GM23338 (cell line): Measurements from ENCODE around the gene ITIH3. TPM values are rescaled to one million over a fixed set of nuclear protein-coding genes. Genes with fewer than 3 reads are reported as not detected.
A peak's percentile ranks its signal among the peaks of the same experiment; 100 is the strongest.

Source experiments
- ATAC-seq: fragments of 200-7000 bp; cut with Tn5 transposase; 3 replicates; pipeline ENCODE4 v1.9.1; 2020
- DNase-seq: peaks from one replicate; pipeline ENCODE4 v3.0.0-alpha.2; 2015; ENCODE audit warnings: low spot score
- H2AFZ ChIP-seq: fragments of 200-600 bp; sonication (generic); 2 replicates; pipeline ENCODE4 v1.8.0; 2016; ENCODE audit warnings: antibody characterized with exemption, mild to moderate bottlenecking, moderate library complexity
- H3F3A ChIP-seq: fragments of 200-600 bp; sonication (generic); replicated peaks from 2 replicates; pipeline ENCODE4 v1.8.0; 2017; ENCODE audit warnings: antibody characterized with exemption, mixed run types, low read depth
- H3K27ac ChIP-seq: fragments of 200-600 bp; sonication (generic); 2 replicates; pipeline ENCODE4 v1.6.1; 2016; ENCODE audit warnings: low read depth
- H3K27me3 ChIP-seq: fragments of 200-600 bp; sonication (generic); 2 replicates; pipeline ENCODE4 v1.8.0; 2016; ENCODE audit warnings: mild to moderate bottlenecking, mixed run types, moderate library complexity; ENCODE audit not compliant: insufficient read depth
- H3K36me3 ChIP-seq: fragments of 200-600 bp; sonication (generic); 2 replicates; pipeline ENCODE4 v1.8.0; 2016; ENCODE audit warnings: mild to moderate bottlenecking; ENCODE audit not compliant: insufficient read depth
- H3K4me1 ChIP-seq: fragments of 200-600 bp; sonication (generic); 2 replicates; pipeline ENCODE4 v1.8.0; 2016; ENCODE audit warnings: mild to moderate bottlenecking, moderate library complexity; ENCODE audit not compliant: insufficient read depth
- H3K4me2 ChIP-seq: fragments of 200-600 bp; sonication (generic); 2 replicates; pipeline ENCODE4 v1.7.1; 2017; ENCODE audit warnings: mixed run types
- H3K4me3 ChIP-seq: fragments of 200-600 bp; sonication (generic); 2 replicates; pipeline ENCODE4 v1.6.1; 2016; ENCODE audit warnings: mixed run types
- H3K79me2 ChIP-seq: fragments of 200-600 bp; sonication (generic); replicated peaks from 2 replicates; pipeline ENCODE4 v1.8.0; 2017; ENCODE audit warnings: mild to moderate bottlenecking; ENCODE audit not compliant: insufficient read depth
- H3K9me2 ChIP-seq: fragments of 200-600 bp; sonication (generic); 2 replicates; pipeline ENCODE4 v1.8.0; 2017; ENCODE audit not compliant: insufficient read depth
- H4K20me1 ChIP-seq: fragments of 200-600 bp; sonication (generic); replicated peaks from 2 replicates; pipeline ENCODE4 v1.8.0; 2017; ENCODE audit warnings: mild to moderate bottlenecking; ENCODE audit not compliant: insufficient read depth
- H3K27ac Mint-ChIP-seq: 2 replicates; pipeline ENCODE4 v1.8.0; 2020; ENCODE audit warnings: inconsistent platforms, mild to moderate bottlenecking, moderate library complexity, mixed read lengths
- H3K27me3 Mint-ChIP-seq: 3 replicates; pipeline ENCODE4 v1.8.0; 2022; ENCODE audit warnings: low read depth, mild to moderate bottlenecking, moderate library complexity, mixed read lengths, inconsistent platforms; ENCODE audit not compliant: insufficient read depth, poor library complexity
- H3K36me3 Mint-ChIP-seq: 3 replicates; pipeline ENCODE4 v1.8.0; 2021; ENCODE audit warnings: low read depth, mild to moderate bottlenecking, inconsistent platforms, moderate library complexity, mixed read lengths
- H3K4me1 Mint-ChIP-seq: 3 replicates; pipeline ENCODE4 v1.8.0; 2020; ENCODE audit warnings: mild to moderate bottlenecking, inconsistent platforms, mixed read lengths
- H3K4me3 Mint-ChIP-seq: 3 replicates; pipeline ENCODE4 v1.8.0; 2021; ENCODE audit warnings: moderate library complexity, mild to moderate bottlenecking, inconsistent platforms, mixed read lengths
- H3K9me3 Mint-ChIP-seq: 3 replicates; pipeline ENCODE4 v1.8.0; 2020; ENCODE audit warnings: moderate library complexity, mild to moderate bottlenecking, inconsistent platforms, mixed read lengths
- CREB1 ChIP-seq: fragments of 250-450 bp; sonication (Bioruptor Pico); IDR thresholded peaks from 2 replicates; pipeline ENCODE4 v1.5.0; 2020; ENCODE audit warnings: low read depth, mild to moderate bottlenecking, moderate library complexity
- EZH2 ChIP-seq: fragments of 200-600 bp; sonication (generic); IDR thresholded peaks from one replicate; pipeline ENCODE4 v1.8.0; 2017; ENCODE audit warnings: antibody characterized with exemption, mild to moderate bottlenecking, low read depth; ENCODE audit not compliant: unreplicated experiment
- EZH2phosphoT487 ChIP-seq: fragments of 200-600 bp; sonication (generic); IDR thresholded peaks from one replicate; pipeline ENCODE4 v1.8.1; 2018; ENCODE audit warnings: antibody characterized with exemption; ENCODE audit not compliant: unreplicated experiment
- JUNB ChIP-seq: IDR thresholded peaks from one replicate; pipeline ENCODE4 v1.6.1; 2016; ENCODE audit warnings: antibody characterized with exemption; ENCODE audit not compliant: unreplicated experiment
- STAT1 ChIP-seq: IDR thresholded peaks from one replicate; pipeline ENCODE4 v1.6.1; 2016; ENCODE audit warnings: antibody characterized with exemption; ENCODE audit not compliant: unreplicated experiment
- ZNF114 ChIP-seq: fragments of 250-450 bp; sonication (Bioruptor Pico); IDR thresholded peaks from 2 replicates; pipeline ENCODE4 v1.5.0; 2020; ENCODE audit warnings: mild to moderate bottlenecking, moderate library complexity
- ZNF331 ChIP-seq: fragments of 250-450 bp; sonication (Bioruptor Pico); IDR thresholded peaks from 2 replicates; pipeline ENCODE4 v1.5.0; 2020; ENCODE audit warnings: low read depth, mild to moderate bottlenecking, moderate library complexity
- polyA plus RNA-seq: library from polyadenylated mRNA; unstranded; fragments of >200 nt; fragmentation: Nextera tagmentation; extraction: Ambion mirVana; gene quantifications from 2 replicates; pipeline ENCODE4 v1.2.1, GENCODE V29; 2016
- total RNA-seq: library from RNA; depleted of rRNA; stranded (reverse); fragments of >200 nt; shearing (Covaris generic); gene quantifications from 2 replicates; pipeline ENCODE4 v1.2.3, GENCODE V29; 2014
- TF ChIP-seq, protein P1 (sequence below): IDR thresholded peaks from 2 replicates; pipeline ENCODE4 v1.6.1; 2016; ENCODE audit warnings: antibody characterized with exemption
- TF ChIP-seq, protein P2 (sequence below): IDR thresholded peaks from one replicate; pipeline ENCODE4 v1.6.1; 2018; ENCODE audit warnings: antibody characterized with exemption; ENCODE audit not compliant: unreplicated experiment

Gene ITIH3
- total and polyA plus RNA-seq, 2 experiments from 2014 or later: not detected

DNA sequence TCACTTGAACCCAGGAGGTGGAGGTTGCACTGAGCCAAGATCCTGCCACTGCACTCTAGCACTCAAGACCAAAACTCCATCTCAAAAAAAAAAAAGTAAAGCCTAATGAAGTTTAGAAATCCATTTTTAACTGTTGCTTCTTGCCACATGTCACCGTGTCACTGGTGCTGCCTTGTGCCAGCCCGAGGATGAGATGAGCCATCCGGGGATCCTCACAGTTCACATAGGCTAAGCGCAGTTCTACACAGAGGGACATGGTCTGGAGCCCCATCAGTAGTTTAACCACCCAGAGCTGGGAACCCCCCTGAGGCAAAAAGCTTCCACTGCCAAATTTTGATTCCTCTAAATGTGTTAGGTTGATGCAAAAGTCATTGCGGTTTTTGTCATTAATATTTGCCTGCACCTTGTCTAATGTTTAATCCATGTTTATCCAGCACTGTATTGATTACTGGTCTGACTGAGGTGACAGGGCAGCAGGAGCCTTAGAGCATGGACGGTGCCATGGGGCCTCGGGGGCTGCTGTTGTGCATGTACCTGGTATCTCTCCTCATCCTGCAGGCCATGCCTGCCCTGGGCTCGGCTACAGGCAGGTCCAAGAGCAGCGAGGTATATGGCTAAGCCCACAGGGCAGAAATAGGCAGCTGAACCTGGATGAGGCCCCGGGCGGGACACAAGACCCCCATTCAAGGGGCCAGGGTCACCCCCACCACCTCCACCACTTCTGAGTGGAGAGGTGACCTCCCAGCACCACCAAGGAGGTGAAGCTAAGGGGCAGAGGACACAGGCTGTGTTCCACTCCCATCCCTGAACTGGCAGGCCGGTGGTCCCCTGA is 17.3 kb upstream of the ITIH3 start, which contains the start of gene ITIH1 (continued):
- no peak for TF ChIP-seq ZNF331
- TF ChIP-seq, protein P1, sequence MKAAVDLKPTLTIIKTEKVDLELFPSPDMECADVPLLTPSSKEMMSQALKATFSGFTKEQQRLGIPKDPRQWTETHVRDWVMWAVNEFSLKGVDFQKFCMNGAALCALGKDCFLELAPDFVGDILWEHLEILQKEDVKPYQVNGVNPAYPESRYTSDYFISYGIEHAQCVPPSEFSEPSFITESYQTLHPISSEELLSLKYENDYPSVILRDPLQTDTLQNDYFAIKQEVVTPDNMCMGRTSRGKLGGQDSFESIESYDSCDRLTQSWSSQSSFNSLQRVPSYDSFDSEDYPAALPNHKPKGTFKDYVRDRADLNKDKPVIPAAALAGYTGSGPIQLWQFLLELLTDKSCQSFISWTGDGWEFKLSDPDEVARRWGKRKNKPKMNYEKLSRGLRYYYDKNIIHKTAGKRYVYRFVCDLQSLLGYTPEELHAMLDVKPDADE: no peak
- no peak for TF ChIP-seq STAT1
- no peak for TF ChIP-seq EZH2
- no peak for TF ChIP-seq CREB1 (CRISPR knock-in tag)
- TF ChIP-seq, protein P2, sequence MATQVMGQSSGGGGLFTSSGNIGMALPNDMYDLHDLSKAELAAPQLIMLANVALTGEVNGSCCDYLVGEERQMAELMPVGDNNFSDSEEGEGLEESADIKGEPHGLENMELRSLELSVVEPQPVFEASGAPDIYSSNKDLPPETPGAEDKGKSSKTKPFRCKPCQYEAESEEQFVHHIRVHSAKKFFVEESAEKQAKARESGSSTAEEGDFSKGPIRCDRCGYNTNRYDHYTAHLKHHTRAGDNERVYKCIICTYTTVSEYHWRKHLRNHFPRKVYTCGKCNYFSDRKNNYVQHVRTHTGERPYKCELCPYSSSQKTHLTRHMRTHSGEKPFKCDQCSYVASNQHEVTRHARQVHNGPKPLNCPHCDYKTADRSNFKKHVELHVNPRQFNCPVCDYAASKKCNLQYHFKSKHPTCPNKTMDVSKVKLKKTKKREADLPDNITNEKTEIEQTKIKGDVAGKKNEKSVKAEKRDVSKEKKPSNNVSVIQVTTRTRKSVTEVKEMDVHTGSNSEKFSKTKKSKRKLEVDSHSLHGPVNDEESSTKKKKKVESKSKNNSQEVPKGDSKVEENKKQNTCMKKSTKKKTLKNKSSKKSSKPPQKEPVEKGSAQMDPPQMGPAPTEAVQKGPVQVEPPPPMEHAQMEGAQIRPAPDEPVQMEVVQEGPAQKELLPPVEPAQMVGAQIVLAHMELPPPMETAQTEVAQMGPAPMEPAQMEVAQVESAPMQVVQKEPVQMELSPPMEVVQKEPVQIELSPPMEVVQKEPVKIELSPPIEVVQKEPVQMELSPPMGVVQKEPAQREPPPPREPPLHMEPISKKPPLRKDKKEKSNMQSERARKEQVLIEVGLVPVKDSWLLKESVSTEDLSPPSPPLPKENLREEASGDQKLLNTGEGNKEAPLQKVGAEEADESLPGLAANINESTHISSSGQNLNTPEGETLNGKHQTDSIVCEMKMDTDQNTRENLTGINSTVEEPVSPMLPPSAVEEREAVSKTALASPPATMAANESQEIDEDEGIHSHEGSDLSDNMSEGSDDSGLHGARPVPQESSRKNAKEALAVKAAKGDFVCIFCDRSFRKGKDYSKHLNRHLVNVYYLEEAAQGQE: no peak
- no peak for TF ChIP-seq JUNB
- no peak for TF ChIP-seq EZH2phosphoT487
- no peak for TF ChIP-seq ZNF114 (CRISPR knock-in tag)

DNA sequence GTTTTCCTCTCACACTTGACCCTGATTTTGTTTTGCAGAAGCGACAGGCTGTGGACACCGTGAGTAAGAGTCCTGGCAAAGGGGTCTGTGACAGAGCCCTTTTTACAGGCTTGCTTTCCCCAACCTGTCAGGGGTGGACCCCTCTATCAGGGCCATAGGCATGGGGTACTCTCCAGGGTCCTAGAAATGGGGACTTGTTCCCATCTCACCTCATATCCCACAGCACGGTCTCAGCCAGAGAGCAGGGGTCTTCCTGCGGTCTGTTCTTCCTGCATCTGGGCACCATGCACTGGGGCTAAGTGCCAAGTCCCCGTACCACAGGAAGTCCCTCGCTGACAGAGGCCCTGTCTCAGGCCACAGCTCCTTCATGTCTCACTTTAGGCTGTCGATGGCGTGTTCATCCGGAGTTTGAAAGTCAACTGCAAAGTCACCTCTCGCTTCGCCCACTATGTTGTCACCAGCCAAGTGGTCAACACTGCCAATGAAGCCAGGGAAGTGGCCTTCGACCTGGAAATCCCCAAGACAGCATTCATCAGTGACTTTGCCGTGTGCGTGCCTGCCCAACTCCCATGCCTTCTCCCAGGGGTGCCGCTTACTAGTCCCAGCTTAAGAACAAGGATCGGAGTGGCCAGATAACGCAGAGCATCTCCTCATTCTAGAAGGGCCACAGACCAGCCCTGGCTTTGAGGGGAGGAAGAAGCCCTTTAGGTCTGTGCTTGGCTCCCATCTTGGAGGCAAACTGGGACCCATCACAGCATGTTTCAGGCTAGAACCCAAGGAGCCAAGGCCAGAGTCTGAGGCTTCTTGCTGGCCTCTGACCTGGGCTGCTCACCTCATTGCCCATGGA is 16.4 kb upstream of the ITIH3 start:
- no peak overlapping the region for H2AFZ ChIP-seq
- Mint-ChIP-seq H3K4me3 (no peak overlapping the region), H3K4me1 (peaks cover 12% of the 10 kb centered on the region), H3K36me3 (no peaks in the 10 kb centered on the region; the same call in 2 of the 3 replicates), H3K9me3 (peaks cover 2% of the 10 kb centered on the region; the same call in 1 of the 3 replicates), H3K27ac (no peak overlapping the region), H3K27me3 (no peaks in the 10 kb centered on the region)
- H3K79me2 ChIP-seq: no peaks in the 10 kb centered on the region
- H3K9me2 ChIP-seq: peaks cover 3% of the 10 kb centered on the region; the same call in 1 of the 2 replicates
- ATAC-seq (no peak; the same call in 2 of the 3 replicates), DNase-seq (no peak)
- H3K27ac ChIP-seq: no peak overlapping the region
- TF ChIP-seq ZNF331: no peak
- TF ChIP-seq, protein P2: peak; percentile 39
- TF ChIP-seq, protein P1: no peak
- no peaks in the 10 kb centered on the region for H3K36me3 ChIP-seq
- H4K20me1 ChIP-seq: no peaks in the 10 kb centered on the region
- no peaks in the 10 kb centered on the region for H3K4me1 ChIP-seq
- no peak overlapping the region for H3K4me3 ChIP-seq
- no peaks in the 10 kb centered on the region for H3F3A ChIP-seq
- H3K27me3 ChIP-seq: no peaks in the 10 kb centered on the region
- no peak overlapping the region for H3K4me2 ChIP-seq
